Measurements from ENCODE around the gene FXYD7. TPM values are rescaled to one million over a fixed set of nuclear protein-coding genes. Genes with fewer than 3 reads are reported as not detected.

FXYD7 gene
- total RNA-seq, 2 experiments from 2014 or later, result 0.50 to 6.1 TPM

DNA sequence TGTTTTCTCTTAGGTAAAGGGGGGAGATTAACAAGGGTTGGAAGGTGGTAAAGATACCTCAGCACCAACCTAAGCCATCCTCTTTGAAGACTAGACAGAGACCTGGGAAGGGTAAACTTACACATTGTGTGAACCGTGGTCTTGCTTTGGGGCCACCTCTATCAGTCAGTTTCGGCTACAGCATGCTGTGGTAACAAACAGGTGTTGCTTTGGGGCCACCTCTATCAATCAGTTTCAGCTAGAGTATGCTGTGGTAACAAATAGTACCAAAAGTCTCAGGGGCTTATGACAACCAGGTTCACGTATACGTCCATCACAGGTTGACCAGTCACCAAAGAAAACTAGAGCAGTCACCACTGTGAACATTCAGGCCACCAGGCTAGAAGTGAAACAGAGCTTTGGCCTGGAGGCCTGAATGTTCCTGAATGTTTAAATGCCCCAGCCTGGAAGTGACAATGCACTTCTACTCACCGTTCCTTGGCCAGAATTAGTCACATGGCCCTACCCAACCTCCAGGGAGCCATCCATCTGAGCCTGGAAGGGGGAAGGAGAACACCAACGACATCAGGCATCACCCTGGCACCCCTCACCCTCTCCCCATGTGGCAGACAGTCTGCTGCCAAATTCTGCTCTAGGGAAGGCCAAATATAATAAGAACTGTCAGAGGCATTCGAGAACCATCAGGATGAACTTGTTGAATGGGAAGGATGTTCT lies 3.8 kb downstream of the FXYD7 start:
- Histone ChIP-seq H3K4me2 (ENCODE audit: low read length) (no peak overlapping the region), H3K4me3 (ENCODE audit: low read depth, low read length, poor library complexity, severe bottlenecking) (no peak overlapping the region), H4K20me1 (ENCODE audit: insufficient read depth, low read length) (no peaks in the 10 kb centered on the region), H3K9me3 (ENCODE audit: low read length) (no peaks in the 10 kb centered on the region), H2AFZ (ENCODE audit: low read length) (no peak overlapping the region), H3K36me3 (ENCODE audit: insufficient read depth, low read length) (no peaks in the 10 kb centered on the region), H3K79me2 (ENCODE audit: insufficient read depth, low read depth, low read length) (no peaks in the 10 kb centered on the region), H3K4me1 (ENCODE audit: insufficient read depth, low read length, poor library complexity, severe bottlenecking) (peaks cover 29% of the 10 kb centered on the region), H3K9me2 (ENCODE audit: insufficient read depth, low read length) (no peaks in the 10 kb centered on the region), H3K27ac (ENCODE audit: low read depth, low read length, poor library complexity, severe bottlenecking) (no peak overlapping the region)
- ChIA-PET CTCF (ENCODE audit: unreplicated experiment) (no interaction called here), POLR2A (no interaction called here)
- intact Hi-C loops (cut with micrococcal nuclease; ENCODE audit: unreplicated experiment), result loop anchor here (10.0 kb wide), 1 partner anchor 318 kb away; no protein-coding TSS in a partner anchor
- DNase-seq (ENCODE audit: low spot score), result no peak
- no peak for TF ChIP-seq EZH2phosphoT487 (IDR thresholded peaks at IDR 0.05; ENCODE audit: borderline replicate concordance, low read depth, low read length)
- TF ChIP-seq, protein P1, sequence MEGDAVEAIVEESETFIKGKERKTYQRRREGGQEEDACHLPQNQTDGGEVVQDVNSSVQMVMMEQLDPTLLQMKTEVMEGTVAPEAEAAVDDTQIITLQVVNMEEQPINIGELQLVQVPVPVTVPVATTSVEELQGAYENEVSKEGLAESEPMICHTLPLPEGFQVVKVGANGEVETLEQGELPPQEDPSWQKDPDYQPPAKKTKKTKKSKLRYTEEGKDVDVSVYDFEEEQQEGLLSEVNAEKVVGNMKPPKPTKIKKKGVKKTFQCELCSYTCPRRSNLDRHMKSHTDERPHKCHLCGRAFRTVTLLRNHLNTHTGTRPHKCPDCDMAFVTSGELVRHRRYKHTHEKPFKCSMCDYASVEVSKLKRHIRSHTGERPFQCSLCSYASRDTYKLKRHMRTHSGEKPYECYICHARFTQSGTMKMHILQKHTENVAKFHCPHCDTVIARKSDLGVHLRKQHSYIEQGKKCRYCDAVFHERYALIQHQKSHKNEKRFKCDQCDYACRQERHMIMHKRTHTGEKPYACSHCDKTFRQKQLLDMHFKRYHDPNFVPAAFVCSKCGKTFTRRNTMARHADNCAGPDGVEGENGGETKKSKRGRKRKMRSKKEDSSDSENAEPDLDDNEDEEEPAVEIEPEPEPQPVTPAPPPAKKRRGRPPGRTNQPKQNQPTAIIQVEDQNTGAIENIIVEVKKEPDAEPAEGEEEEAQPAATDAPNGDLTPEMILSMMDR (conservative IDR thresholded peaks at IDR 0.05; ENCODE audit: low read length), result no peak
- BruUV-seq (replicated peaks), result no TSS peak

DNA sequence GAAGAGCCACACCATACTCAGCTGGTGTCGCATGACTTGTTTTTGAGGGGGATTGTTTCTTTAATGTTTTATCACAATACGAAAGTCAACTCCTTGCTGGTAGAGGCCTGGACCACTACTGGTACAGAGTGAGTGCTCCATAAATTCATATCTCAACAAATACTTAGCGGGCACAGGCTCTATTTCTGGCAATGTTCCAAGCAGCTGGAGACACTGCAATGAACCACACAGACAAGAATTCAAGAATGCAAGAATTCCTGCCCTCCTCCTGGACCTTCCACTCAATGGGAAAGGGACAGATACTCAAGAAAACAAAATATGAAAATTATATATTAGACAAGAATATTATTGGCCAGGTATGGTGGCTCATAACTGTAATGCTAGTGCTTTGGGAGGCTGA lies 6.4 kb downstream of the FXYD7 start:
- peaks cover 18% of the 10 kb centered on the region for H3K4me1 ChIP-seq (ENCODE audit: insufficient read depth, low read length, poor library complexity, severe bottlenecking)
- POLR2A ChIA-PET, result no interaction called here

DNA sequence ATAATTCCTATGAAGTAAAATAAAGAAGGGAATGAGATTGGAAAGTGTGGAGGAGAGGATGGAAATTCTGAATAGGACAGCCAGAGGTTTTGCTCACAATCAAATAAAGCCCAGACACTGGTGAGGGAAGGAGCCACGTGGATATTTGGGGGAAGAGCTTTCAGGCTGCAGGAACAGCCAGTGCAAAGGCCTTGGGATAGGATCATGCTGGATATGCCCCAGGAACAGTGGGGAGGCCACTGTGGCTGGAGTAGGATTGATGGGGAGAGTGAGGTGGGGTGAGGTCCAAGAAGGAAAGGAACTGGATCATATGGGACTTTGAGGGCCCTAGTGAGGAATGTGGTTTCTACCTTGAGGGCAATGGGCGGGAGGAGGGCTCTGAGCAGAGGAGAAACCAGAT lies 7.4 kb downstream of the FXYD7 start:
- Histone ChIP-seq H3K4me2 (ENCODE audit: low read length) (no peak overlapping the region), H3K9me3 (ENCODE audit: low read length) (no peaks in the 10 kb centered on the region), H3K4me3 (ENCODE audit: low read depth, low read length, poor library complexity, severe bottlenecking) (no peak overlapping the region), H2AFZ (ENCODE audit: low read length) (no peak overlapping the region), H3K4me1 (ENCODE audit: insufficient read depth, low read length, poor library complexity, severe bottlenecking) (peaks cover 11% of the 10 kb centered on the region), H3K79me2 (ENCODE audit: insufficient read depth, low read depth, low read length) (peaks cover 2% of the 10 kb centered on the region; the same call in 1 of the 2 replicates), H3K9me2 (ENCODE audit: insufficient read depth, low read length) (no peaks in the 10 kb centered on the region), H4K20me1 (ENCODE audit: insufficient read depth, low read length) (no peaks in the 10 kb centered on the region), H3K36me3 (ENCODE audit: insufficient read depth, low read length) (no peaks in the 10 kb centered on the region), H3K27ac (ENCODE audit: low read depth, low read length, poor library complexity, severe bottlenecking) (no peak overlapping the region)
- DNase-seq (ENCODE audit: low spot score), result no peak
- POLR2A ChIA-PET, result no interaction called here
- CTCF ChIA-PET (ENCODE audit: unreplicated experiment), result no interaction called here
- no TSS peak for BruUV-seq (replicated peaks)
- intact Hi-C loops (cut with micrococcal nuclease; ENCODE audit: unreplicated experiment), result no loop called here
- no peak for TF ChIP-seq EZH2phosphoT487 (IDR thresholded peaks at IDR 0.05; ENCODE audit: borderline replicate concordance, low read depth, low read length)
- TF ChIP-seq, protein P1 (conservative IDR thresholded peaks at IDR 0.05; ENCODE audit: low read length), result no peak

More for the DNA sequence above, 6.4 kb downstream of the FXYD7 start:
- CTCF ChIA-PET (ENCODE audit: unreplicated experiment), result no interaction called here
- TF ChIP-seq, protein P1 (conservative IDR thresholded peaks at IDR 0.05; ENCODE audit: low read length), result no peak
- no peak for TF ChIP-seq EZH2phosphoT487 (IDR thresholded peaks at IDR 0.05; ENCODE audit: borderline replicate concordance, low read depth, low read length)
- no peaks in the 10 kb centered on the region for H3K36me3 ChIP-seq (ENCODE audit: insufficient read depth, low read length)
- DNase-seq (ENCODE audit: low spot score), result no peak
- H2AFZ ChIP-seq (ENCODE audit: low read length), result no peak overlapping the region
- intact Hi-C loops (cut with micrococcal nuclease; ENCODE audit: unreplicated experiment), result loop anchor here (10.0 kb wide), 1 partner anchor 315 kb away; no protein-coding TSS in a partner anchor
- BruUV-seq (replicated peaks), result no TSS peak
- no peaks in the 10 kb centered on the region for H3K9me2 ChIP-seq (ENCODE audit: insufficient read depth, low read length)
- no peaks in the 10 kb centered on the region for H3K9me3 ChIP-seq (ENCODE audit: low read length)
- no peak overlapping the region for H3K4me3 ChIP-seq (ENCODE audit: low read depth, low read length, poor library complexity, severe bottlenecking)
- no peaks in the 10 kb centered on the region for H3K79me2 ChIP-seq (ENCODE audit: insufficient read depth, low read depth, low read length)
- H4K20me1 ChIP-seq (ENCODE audit: insufficient read depth, low read length), result no peaks in the 10 kb centered on the region
- no peak overlapping the region for H3K4me2 ChIP-seq (ENCODE audit: low read length)
- H3K27ac ChIP-seq (ENCODE audit: low read depth, low read length, poor library complexity, severe bottlenecking), result no peak overlapping the region

All from OCI-LY7 (cell line).